GM21515 (cell line): ENCODE data around the gene MAPK7.

Experiments
- ATAC-seq: cut with Tn5 transposase; IDR thresholded peaks from one replicate; pipeline ENCODE4 v1.9.1; 2021; ENCODE audit not compliant: unreplicated experiment

MAPK7 gene

DNA sequence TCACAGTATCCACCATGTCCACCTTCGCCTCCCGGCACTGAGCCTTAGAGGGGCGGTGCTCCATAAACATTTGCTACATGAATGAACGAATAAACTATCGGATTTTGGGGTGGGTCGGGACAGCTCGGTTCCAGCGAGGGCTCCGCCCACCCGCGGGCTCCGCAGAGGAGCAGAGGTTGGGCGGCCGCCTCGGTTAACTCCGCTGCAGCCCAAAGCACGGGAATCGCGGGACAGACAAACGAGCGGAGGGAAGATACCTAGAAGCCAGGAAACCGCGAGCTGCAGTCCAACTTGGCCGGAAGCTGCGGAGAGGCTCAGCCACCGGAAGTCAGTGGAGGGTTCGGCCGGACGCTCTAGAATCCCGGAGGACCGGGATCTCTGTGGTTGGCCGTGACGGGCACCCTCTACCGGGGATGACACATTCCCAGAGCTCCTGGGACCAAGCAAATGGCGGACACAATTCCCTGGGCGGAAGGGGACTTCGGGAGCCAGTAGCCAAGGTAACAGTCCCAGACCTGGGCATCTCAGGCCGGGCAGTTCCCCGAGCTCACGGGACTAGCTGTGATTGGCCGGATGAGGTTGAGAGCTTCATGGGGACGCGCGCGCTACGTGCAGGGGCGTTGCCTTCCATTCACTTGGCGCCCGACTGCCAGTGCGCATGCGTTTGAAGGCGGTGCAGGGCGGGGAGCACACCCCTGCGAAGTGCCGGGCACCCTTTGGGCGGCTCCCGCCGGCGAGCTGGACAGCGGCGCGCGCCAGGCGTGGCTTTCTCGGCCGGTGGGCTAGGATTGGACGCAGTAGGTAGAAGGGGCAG, 489 bp upstream of the MAPK7 start:
- ATAC-seq, result peak; percentile 92

DNA sequence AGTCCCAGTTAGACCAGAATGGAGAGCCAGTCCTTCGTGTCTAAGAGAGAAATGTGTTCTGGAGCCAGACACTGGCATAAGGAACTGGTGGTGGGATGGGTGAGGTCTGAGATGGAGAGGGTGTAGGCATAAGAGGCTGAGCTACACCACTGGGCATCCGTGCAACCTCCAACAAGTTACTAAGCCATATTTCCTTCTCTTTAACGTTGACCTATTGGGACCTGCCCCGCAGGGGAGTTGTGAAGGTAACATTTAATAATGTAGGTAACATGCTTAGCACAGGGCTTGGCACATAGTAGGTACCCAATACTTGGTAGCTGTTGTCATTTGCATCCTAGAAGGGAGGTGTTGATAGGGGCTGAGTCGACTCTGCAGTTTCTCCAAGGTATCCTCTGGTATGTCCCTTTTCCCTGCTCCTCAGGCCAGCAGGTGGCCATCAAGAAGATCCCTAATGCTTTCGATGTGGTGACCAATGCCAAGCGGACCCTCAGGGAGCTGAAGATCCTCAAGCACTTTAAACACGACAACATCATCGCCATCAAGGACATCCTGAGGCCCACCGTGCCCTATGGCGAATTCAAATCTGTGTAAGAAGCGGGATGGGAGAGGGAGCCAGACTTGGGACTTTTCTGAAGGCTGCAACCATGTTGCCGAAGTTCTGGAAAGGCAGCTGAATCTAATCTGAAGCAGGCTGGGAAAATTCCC, 1.2 kb downstream of the MAPK7 start:
- no peak for ATAC-seq

DNA sequence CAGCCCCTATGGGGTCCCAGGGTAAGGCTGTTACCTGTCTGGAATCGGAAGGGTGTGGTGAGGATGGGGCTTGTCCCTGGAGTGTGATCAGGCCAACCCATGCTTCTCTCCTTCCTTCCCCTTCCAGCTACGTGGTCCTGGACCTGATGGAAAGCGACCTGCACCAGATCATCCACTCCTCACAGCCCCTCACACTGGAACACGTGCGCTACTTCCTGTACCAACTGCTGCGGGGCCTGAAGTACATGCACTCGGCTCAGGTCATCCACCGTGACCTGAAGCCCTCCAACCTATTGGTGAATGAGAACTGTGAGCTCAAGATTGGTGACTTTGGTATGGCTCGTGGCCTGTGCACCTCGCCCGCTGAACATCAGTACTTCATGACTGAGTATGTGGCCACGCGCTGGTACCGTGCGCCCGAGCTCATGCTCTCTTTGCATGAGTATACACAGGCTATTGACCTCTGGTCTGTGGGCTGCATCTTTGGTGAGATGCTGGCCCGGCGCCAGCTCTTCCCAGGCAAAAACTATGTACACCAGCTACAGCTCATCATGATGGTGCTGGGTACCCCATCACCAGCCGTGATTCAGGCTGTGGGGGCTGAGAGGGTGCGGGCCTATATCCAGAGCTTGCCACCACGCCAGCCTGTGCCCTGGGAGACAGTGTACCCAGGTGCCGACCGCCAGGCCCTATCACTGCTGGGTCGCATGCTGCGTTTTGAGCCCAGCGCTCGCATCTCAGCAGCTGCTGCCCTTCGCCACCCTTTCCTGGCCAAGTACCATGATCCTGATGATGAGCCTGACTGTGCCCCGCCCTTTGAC, 2.4 kb downstream of the MAPK7 start:
- ATAC-seq, result no peak

DNA sequence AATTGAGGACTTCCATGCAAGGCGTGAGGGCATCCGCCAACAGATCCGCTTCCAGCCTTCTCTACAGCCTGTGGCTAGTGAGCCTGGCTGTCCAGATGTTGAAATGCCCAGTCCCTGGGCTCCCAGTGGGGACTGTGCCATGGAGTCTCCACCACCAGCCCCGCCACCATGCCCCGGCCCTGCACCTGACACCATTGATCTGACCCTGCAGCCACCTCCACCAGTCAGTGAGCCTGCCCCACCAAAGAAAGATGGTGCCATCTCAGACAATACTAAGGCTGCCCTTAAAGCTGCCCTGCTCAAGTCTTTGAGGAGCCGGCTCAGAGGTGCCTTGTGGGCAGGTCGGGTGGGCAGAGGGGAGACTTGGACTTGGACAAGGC, 3.1 kb downstream of the MAPK7 start:
- no peak for ATAC-seq

DNA sequence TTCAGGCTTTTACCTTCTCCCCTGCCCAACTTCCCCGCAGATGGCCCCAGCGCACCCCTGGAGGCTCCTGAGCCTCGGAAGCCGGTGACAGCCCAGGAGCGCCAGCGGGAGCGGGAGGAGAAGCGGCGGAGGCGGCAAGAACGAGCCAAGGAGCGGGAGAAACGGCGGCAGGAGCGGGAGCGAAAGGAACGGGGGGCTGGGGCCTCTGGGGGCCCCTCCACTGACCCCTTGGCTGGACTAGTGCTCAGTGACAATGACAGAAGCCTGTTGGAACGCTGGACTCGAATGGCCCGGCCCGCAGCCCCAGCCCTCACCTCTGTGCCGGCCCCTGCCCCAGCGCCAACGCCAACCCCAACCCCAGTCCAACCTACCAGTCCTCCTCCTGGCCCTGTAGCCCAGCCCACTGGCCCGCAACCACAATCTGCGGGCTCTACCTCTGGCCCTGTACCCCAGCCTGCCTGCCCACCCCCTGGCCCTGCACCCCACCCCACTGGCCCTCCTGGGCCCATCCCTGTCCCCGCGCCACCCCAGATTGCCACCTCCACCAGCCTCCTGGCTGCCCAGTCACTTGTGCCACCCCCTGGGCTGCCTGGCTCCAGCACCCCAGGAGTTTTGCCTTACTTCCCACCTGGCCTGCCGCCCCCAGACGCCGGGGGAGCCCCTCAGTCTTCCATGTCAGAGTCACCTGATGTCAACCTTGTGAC, 3.6 kb downstream of the MAPK7 start:
- no peak for ATAC-seq

- no peak for ATAC-seq
These were observed 4.5 kb downstream of the MAPK7 start for GRCh38 chr17:19382531-19383444.

- no peak for ATAC-seq
These were observed 5.6 kb downstream of the MAPK7 start for GRCh38 chr17:19383681-19384470.

DNA sequence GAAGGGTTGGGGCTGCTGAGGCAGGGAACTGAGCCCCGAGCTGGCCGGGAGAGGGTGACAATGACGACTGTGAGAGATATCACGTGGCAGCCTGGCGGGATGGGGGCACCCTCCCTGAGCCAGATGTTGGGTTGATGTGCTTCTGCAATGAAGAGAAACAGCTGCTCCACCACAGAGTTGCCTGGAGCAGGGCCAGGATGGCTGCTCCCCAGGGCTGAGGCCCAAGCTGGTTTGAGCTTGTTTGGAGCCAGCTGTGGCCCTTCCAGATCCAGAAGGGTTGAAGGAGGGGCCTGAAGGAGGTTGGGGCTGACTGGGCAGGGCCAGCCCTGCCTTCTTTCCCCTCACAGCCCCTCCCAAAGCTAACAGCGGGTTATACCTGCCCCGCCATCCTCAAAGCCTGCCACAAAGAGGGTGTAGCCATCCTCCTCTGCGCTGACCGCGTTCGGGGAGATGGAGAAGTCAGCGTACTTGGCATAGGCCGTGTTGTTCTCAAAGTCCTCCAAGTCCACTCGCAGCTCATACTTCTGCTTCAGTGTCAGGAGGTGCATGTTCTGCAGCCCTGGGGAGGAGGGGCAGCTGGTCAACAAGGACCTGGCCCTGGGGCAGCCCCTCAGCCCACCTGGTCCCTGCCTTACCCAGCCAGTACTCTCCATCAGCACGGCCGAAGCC, 6.6 kb downstream of the MAPK7 start:
- no peak for ATAC-seq

DNA sequence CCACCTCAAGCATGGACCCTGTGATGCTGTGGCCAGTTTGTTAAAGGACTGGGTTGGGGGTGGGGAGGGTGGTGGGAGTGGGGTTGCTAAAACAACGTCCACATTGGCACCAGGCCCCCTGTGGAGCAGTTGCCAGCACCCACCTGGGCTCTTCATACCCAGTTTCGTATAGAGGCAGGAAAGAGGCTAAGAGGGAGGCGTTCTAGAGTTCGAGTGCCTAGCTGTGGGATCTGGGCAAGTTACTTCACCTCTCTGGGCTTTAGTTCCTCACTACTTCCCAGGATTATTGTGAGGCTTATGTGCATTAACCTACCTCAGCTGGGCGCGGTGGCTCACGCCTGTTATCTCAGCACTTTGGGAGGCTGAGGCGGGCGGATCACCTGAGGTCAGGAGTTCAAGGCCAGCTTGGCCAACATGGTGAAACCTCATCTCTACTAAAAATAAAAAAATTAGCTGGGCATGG, 7.3 kb downstream of the MAPK7 start:
- no peak for ATAC-seq

DNA sequence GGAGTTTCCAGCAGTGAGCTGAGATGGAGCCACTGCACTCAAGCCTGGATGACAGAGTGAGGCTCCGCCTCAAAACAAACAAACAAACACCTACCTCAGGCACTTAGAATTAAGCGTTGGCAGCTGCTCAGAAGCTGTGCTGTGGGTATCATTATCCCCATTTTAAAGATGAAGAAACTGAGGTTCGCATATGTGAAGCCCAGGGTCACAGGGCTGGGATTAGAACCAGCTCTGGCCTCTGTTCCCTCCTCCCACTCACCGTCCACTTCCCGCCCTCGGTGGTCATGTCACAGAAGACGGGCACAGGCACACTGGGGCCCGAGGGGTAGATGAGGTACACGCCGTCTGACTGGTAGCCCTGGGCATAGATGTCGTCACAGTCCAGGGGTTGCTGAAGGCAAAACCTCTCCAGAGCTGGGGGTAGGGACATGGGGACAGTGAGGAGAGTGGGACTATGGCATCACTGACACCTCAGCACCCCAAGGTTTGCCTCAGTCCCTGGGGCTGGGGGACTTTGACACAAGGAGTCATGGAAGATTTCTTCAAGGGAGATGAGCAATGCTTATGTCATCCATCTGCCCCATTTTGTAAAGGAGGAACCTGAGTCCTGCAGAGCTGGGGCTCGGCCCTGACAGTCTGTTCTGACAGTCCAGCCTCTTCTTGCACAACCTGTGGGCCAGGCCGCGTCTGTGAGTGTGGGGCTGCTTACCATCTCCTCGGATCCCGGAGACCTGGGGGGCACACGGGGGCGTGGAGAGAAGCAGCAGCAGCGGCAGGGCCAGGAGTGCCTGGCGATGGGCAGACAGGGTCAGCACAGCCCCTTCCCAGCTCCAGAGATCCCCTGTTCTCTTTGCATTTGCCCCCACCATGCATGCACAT, 8.0 kb downstream of the MAPK7 start:
- ATAC-seq, result no peak

GRCh38 chr17:19386974-19387920, 8.9 kb downstream of the MAPK7 start, which contains the start of gene MFAP4:
Gene MFAP4, minus strand, starts transcription at chr17:19387190. Its CDS starts 35 bp downstream, at chr17:19387155.
- no peak for ATAC-seq

DNA sequence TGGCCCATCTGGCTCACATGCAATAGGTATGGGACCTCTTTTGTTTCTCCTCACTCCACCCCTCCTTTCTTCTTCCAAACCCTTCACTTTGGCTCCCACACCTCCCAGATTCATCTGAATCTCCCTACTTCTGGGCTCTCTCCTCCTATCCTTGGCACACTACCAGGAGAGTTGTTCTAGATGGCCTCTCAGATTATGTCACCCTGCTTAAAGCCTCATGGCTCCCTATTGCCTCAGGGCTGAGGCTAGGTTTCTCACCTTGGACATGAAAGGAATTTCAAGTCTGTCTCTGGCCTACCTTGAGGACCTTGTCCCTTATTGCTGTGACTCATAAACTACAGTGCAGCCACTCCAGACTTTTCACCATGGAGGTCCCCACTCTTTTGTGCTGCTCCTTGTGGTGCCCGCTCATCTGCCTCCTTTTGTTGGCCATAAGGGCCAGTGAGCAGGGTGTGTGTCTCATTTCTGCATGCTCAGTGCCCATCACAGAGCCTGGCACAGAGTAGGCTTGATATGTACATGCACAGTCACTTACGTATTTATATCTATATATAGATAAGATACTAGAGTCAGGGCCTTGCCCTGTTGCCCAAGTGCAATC, 9.7 kb downstream of the MAPK7 start:
- ATAC-seq, result no peak

DNA sequence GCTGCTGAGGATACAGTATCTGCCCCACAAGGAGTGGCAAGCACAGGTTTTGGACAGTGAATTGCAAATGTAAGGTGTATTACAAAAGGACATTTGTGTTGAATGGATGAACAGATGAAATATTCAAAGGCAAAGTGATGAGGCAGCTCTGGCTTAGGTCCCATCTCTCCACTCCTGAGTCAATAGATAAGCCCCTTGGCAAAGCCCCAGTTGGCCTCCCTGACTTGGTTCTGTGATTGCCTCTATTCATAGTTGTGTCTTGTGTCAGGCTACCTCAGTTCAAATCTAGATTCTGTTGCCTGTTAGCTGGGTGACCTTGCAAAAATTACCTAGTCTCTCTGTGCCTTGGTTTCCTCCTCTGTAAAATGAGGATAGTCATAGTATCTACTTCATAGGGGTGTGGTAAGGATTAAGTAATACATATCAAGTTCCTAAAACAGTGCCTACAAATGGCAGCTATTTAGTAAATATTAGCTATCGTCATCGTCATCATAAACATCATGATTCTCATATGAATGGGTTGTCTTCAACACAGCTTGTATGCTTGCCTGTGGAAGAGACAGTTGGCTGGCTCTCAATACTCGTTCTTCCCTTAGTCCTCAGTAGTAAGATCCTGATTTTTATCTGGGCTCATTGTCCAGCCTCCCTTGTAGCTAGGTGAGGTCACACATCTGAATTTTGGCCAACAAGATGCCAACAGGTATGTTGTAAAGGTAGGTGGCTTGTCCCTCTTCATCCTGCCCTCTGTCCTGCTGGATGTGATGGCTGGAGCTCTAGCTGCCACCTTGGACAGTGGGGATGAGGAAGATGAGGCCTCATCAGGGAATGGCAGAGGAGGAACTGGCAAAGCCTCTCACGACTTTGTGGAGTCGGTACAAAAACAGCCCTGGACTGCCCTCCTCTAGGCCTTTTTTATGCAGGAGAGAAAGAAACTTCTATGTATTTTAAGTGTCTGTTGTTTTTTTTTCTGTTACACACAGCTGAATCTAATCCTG, 10.8 kb downstream of the MAPK7 start:
- ATAC-seq, result no peak

DNA sequence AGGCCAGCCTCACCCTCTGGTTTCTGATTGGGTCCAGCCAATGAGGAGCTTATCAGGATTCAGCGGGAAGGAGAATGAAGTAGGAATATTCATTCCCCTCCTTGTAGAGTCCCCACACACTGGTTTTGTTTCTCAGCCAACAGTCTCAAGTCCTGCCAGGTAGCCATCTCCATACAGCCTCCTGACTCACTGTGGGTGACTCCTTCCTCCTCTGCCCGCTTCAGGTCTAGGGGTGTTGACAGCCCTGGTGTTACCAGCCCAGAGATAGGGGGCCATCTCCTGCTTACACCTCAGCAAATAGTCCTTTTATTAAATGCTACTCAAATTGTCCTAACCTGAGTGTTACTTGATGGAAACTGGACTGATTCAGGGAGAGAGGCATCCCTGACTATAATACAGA, 12.7 kb downstream of the MAPK7 start:
- no peak for ATAC-seq

- no peak for ATAC-seq
These were observed 13.1 kb downstream of the MAPK7 start for GRCh38 chr17:19391432-19391831.
